Stimulated activated CD8-positive, alpha-beta memory T cell treated with anti-CD3 and anti-CD28 coated beads, Interleukin-4, amount 100 ng/mL, for 48 hours (primary cell): ENCODE data around the gene PPP3CA.
"Not testable (repeated sequence)": the region's sequence is repeated elsewhere in the genome, so short reads cannot be mapped to it uniquely, and the experiment has no call there.

Experiments used
- DNase-seq: peaks from one replicate; pipeline ENCODE4 v3.0.0-alpha.2; 2020

Gene PPP3CA

DNA sequence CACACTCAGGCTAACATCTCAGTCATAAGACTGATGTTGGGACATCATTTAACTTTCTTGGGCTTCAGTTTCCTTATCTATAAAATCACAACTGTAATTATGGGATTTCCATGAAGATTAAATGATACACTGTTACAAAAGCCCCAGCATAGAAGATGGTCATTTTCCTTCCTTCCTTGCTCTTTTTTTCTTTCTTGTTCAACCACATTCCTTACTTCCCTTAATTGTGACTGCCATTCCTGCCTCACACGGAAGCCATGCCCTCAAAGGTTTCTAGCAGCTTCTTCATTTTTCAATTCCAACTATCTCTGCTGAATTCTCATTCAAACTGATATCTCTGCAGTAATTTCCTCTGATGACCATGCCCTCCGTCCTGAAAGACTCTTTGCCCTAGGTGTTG, 311.8 kb downstream of the PPP3CA start:
- no peak for DNase-seq

DNA sequence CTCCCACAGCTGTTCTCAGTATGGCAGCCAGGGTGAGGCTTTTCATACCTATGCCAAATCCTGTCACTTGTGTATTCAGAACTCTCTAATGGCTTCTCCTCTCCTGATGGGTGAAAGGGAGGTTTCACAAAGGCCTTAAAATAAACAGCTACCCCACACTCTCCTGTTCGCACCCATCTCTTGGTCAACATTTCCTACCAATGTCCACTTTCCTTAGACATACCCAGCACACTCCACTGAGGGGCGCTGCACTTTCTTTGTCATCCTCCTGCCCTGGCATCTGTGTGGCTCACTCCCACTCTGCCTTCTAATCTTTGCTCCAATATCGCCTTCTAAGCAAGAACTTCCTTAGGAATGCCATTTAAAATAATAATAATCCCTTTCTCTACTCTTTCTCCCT, 313.3 kb downstream of the PPP3CA start:
- DNase-seq, result no peak

DNA sequence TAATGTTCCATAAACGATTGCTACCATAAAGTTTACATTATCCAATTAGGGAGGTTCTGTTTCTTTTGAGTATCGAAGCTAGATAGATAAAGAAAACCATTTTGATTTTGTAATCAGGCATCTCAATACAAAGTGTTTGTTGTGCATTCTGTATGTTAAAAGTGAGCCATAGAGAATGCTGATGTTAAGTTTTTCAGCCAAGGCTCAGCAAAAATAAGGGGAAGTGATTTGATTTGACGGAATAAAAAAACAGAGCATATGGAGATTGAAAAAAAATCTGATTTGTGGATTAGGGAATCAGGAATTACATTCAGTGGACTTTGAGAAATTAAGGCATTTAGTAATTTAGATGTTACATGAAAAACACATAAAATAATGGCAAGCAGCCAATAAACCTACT, 314.8 kb downstream of the PPP3CA start:
- no peak for DNase-seq

DNA sequence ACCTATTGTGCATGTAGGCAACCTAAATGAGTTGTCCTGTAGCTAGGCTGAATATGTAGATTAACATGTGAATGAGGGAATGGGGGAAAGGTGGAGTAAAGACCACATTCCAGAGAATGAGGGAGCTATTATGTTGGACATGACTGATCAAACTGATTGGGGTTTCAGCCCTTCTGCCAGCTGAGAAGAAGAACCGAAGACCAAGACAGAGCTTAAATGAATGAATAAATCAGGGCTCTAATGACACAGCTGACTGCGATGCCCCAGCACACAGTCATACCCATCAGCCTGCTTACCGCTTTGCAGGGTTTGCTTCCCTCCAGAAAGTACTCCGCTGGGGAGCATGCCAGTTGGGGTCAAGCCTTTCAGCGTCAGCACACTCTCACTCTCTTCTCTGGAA, 315.4 kb downstream of the PPP3CA start:
- no peak for DNase-seq

DNA sequence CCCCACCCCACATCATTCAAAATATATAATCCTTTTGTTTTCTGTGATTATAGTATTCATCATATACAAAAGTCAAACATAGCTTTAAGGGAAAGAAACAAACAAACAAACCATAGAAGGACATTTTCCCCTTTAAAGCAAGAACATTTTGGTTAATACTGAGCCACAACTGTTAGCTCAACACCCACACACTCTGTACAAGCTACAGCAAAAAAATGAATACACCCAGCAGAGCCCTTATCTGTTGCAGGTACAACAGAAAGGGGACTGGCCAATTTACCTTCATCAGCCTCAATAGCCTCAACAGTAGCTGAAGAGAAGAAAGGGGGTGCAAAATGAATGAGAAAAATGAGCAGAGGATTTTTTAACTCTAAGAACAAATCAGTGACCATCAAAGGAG, 318.4 kb downstream of the PPP3CA start:
- no peak for DNase-seq

DNA sequence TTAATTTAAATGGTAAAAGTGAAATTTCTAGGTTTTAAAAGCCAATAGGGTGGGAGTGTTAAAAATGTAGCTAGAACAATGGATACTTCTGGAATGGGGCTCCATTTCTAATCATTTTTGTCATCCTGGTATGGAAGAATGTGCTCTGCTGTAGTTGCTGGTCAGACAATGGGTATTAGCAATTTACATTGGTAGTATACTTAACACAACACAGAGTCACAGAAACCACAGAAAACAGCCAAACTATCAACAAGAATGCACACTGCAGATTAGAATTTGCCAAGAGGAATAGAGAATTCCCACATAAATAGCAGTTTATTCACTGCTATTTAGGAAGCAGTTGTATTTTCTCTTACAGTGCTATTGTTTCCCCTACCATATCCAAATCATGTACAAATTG, 319.6 kb downstream of the PPP3CA start:
- no peak for DNase-seq

DNA sequence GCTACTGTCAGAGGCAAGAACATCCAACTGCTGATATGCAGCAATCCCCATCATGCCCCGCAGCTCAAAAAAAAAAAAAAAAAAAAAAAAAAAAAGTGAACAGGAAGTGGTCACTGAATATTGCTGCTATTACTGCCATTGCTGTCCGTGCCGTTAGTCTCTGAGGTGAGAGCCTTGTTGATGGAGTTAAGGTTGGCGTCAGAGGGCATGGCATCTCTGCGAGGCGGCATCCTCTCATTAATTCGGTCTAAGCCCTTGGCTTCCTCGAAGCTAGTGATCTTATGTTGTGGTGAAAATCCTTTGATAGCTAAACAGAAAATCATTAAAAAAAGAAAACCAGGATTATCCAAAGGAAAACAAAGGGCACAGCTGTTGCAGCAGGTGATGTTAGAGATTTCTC, 321.6 kb downstream of the PPP3CA start:
- no peak for DNase-seq

DNA sequence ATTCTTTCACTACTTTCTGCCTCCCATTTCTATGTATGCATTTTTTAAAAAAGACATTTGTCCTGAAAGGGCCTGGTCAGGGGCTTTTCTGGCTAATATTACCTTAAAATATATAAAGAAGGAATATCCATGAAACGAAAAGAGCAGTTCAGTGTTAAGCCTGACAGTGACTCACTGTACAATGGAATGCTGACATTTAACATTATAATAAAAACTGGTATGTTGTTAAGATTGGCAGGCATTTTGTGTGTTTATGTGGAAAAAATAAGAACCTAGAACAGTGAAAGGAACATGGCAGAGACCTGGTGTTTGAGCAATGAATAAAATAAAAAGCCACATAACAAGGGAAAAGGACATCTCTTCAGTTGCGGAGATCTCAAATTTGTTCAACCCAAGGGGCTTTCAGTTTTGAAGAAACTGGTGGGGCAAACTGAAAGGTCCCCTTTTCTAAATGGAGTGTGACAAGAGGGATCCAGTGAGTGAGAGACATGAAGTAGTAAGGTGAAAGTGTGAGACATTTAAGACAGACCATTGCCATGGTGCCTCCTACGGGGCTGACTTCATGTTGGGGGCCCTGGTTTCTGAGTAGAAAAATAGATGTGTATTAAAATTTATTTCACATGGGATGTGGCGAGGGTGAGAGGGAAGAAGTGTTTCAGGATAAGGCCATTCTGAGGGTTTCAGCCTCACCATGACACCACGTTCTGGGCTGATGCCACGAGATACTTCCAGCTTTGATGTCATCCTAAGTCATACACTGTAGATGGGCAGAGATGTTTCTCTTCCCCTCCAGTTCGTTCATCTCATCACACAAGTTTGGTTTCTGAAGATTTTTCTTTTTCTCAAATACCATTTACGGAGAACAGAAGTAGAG, 324.9 kb downstream of the PPP3CA start:
- peak; percentile 51 for DNase-seq

DNA sequence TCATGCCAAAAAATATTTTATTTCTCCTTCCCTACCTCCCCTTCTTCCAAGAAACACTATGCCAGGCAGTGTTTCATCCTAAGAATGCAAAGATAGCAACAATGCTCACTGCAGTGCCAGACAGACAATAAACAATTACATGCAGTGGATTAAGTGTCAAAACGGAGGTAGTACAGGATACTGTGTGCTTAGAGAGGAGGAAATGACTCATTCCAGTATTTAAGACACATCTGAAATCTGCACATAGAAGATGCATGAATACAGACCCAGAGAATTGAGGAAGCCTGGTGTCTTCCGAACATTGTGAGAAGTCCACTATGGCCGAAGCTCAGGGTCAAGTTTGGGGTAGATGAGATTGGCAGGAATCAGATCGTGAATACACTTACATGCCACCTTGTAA, 326.4 kb downstream of the PPP3CA start:
- DNase-seq, result no peak

DNA sequence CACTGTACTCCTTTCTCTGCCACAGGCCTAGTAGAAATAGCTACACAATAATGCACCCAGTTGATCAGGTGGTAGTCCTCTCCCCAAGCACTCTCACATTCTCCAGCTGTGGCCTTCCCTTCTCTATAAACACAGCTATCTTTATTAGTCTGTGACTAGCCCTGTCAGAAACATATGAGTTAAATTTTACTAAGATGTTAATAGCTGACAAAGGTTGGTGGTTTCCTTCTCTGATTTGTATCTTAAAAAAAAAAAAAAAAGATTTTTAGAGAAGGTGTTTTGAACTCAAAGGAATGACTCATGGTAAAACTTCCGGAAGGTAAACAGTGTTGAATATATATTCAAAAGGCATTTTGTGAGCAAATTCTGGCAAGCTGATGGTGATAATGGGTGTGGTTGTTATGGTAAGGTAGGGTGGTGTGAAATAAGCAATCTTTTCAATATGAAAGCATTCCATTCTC, 327.4 kb downstream of the PPP3CA start:
- no peak for DNase-seq

DNA sequence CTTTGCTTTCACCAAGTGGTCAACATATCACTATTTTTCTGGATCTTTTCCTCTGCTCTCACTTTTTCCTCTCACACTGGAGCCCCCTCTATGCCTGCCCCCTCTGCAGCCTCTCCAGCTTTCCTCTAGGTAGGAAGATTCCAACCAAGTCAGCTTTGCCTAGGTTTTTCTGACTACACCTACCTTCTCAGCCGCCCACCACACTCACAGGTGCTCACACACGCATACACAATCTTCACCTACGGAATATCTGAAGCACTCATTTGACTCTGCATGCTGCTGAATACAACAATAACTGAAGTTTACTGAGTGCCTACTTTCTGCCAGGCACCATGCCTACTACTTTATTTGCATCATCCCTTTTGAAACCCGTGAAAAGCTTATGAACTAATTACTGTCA, 328.0 kb downstream of the PPP3CA start:
- no peak for DNase-seq

DNA sequence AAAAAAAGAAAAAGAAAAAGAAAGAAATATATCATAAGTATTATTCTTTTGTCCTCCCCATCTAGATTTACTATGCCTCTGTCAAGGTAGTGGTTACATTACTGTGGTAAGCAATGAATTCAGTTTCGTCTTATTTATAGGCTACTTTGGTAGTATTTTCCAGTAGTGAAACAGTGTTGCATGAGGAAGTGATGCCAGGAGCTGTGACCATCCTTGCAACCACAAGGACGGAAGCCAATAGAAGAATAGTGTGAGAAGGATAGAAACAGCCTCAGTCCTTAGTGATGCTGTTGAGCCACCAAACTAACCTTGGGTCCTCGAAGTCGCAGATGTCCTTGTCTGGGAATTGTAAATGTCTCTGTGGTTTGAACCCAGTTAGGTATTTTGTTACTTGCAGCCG, 328.5 kb downstream of the PPP3CA start:
- no peak for DNase-seq

DNA sequence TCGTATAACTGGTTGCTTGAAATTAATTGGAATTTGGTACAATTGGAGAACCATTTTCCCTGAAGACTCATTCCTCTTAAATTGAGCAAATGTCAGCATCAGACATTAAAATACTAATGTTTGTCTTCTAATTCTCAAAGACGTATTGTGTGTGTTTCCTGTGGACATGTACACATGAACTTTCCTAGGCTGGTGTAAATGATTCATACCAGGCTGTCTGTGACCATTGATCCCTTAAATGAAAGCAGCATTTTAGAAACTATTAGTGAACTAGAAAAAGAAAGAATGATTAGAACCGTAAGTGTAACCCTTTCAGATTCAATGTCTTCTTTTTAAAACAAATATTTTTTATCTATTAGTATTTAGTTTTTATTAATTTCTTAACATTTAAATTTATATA, 332.9 kb downstream of the PPP3CA start:
- DNase-seq, result no peak

DNA sequence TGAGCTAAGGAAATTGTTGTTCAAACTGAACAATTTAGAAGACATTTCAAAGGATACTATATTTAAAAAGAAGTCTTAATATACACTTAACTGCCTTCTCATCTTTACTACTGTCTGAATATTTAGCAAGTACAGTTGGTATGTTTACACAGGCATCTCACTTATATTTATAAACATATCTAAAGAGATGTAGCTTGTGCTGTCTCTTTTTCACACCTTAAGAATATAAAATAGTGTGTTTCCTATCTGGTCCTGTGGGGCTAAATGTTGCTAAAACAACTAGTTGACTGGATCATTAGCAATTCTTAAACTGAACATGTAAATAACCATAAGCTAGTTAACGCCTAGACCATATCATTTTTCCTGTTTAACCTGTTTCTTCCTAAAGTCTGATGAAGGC, 336.3 kb downstream of the PPP3CA start:
- DNase-seq, result no peak

DNA sequence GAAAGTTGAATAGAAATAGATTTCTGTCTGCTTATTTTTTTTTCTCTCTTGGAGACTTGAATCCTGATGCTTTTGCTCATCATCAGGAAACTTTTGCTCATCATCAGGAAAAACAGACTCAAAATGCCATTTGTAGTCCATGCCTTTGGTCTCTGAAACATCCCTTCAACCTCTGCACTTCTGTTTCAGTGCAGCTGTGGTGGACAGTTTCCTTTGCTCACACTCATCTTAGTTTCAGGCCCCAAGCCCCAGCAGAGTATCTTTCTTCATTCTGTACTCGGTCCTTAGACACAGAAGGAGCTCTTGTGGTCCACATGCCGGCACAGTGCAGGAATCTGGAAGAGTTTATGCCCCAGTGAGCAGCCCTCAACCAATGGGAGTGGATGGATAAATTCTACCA, 337.9 kb downstream of the PPP3CA start:
- DNase-seq, result no peak

DNA sequence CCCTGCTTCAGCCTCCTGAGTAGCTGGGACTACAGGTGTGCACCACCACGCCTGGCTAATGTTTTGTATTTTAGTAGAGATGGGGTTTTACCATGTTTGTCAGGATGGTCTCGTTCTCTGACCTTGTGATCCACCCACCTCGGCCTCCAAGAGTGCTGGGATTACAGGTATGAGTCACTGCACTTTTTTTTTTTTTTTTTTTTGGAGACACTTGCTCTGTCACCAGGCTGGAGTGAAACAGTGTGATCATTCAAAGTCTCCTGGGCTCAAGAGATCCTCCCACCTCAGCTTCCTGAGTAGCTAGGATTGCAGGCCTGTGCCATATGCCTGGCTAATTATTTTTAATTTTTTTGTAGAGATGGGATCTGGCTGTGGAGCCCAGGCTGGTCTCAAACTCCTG, 338.8 kb downstream of the PPP3CA start:
- DNase-seq, result no peak

DNA sequence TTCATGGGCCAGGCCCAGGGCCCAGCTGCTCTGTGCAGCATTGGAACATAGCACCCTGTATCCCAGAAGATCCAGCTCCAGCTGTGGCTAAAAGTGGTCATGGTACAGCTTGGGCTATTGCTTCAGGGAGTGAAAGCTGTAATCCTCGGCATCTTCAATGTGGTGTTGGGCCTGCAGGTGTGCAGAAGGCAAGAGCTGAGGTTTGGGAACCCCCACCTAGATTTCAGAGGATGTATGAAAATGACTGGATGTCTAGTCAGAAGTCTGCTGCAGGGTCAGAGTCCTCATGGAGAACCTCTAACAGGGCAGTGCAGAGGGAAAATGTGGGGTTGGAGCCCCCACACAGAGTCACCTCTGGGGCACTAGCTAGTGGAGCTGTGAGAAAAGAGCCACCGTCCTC, 341.7 kb downstream of the PPP3CA start:
- no peak for DNase-seq

DNA sequence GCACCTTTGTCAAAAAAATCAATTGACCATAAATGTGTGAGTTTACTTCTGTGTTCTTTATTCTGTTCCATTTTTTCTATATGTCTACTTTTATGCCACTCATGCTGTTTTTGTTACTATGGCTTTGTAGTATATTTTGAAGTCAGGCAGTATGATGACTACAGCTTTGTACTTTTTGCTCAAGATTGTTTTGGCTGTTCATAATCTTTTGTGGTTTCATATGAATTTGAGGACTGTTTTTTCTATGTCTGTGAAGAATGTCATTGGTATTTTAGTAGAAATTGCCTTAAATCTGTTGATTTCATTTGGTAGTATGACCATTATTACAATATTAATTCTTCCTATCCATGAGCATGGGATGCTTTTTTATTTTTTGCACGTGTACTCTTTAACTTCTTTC, 346.8 kb downstream of the PPP3CA start:
- DNase-seq, result no peak

DNA sequence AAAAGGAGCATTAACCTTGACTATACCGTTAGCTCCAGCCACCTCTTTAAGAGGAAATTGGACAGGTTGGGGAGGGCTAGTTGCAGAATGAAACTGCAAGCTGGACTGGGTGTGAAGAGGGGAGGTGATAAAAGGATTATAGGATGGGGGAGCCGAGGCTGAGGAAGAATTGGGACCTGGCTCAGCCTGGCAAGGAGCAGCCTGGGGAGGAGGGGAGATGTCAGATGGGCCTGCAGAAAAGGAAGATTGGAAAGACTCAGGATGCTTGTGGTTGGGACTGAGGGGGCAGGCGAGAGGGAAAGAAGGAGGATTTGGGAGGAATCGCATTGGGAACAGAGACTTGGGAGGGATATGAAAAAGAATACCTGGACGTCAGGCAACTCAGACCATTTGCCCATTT, 351.7 kb downstream of the PPP3CA start:
- no peak for DNase-seq

DNA sequence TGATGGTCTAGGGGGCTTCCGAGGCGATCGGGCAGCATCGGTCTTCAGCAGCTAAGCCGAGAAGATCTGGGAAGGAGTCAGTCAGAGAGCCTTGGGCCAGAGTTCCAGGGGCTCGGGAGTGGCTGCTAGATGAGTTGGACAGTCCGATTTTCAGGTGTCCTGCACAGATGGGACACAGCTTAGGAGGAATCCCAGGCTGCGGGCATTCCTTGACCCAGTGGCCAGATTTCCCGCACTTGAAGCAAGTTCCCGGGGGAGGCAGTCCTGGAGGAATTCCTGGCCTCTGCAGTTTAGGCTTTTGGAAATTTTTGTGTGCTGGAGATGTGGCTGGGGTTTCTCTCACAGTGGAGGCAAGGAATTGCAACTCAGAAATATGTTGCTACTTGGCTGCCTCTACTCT, 352.3 kb downstream of the PPP3CA start:
- DNase-seq, result not testable (repeated sequence)

DNA sequence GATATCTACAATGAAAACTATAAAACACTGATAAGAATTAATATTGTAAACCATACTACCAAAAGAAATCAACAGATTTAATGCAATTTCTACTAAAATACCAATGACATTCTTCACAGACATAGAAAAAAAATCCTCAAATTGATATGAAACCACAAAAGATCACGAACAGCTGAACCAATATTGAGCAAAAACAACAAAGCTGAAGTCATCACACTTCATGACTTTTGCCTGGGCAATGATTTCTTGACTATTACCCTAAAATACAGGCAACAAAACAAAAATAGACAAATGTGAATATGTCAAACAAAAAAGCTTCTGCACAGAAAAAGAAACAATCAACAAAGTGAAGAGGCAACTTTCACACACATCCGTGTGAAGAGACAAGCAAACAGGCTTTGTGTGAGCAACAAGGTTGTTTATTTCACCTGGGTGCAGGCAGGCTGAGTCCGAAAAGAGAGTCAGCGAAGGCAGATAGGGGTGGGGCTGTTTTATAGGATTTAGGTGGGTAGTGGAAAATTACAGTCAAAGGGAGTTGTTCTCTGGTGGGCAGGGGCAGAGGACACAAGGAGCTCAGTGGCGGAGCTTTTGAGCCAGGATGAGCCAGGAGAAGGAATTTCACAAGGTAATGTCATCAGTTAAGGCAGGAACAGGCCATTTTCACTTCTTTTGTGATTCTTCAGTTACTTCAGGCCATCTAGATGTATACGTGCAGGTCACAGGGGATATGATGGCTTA, 355.8 kb downstream of the PPP3CA start:
- not testable (repeated sequence) for DNase-seq

DNA sequence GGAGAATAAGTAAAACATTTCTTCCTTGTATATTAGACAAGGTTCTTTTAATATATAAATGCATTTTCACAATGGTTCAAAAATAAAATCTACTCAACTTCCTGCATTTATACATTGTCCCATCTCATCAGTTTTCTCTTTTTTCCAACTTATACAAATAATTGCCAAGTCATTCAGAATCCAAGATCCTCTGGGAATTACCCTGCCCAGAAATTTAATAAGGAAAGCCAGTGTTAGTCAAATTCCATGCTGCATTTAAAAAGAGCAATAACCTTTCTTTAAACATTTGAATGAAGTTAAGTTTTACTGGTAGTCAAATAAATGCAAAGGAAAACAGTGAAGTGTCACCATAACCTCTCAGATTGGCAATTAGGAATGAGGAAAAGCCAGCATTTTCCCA, 357.9 kb downstream of the PPP3CA start:
- DNase-seq, result no peak

DNA sequence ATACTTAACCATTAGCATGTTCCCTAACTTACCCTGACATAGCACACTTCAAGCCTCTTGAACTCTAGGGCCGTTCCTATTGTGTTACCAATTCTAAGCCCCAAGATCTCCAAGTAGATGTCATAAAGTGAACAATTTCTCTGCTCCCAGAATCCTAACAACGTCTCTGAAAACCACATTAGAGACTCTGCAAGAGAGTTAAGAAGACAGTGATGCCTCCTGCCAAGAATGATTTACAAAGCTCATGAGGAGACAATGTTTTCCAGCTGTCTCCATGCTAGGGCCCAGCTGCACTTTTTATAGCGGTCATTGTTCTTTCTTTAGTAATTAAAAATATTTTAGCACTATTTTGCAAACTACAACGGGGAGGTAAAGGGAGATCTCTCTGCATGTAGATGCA, 358.4 kb downstream of the PPP3CA start:
- DNase-seq, result no peak

DNA sequence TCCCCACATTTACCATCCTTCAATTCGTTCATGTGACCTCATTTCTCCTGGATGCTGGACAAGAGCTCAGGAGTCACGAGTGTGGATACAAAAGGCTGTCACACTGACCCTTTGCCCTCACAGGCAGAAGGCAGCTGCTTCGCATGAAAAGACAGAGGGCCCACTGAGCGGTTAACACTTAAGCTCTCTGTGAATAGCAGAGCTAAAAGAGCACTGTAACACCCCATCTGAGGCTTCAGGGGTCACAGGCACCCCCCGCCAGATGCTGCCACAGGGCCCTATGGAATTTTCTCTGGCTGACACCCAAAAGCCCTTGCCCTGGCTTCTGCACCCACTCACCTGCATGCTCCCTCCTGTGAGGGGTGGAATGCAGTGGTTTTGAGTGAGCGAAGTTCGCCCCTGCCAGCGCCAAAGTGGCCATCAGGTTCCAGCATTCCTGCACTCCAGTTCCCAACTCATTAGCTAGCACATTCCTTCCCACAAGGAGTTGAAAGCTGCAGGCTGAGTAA, 360.9 kb downstream of the PPP3CA start:
- no peak for DNase-seq
